Measurements from ENCODE around the gene SLC31A1. TPM values are rescaled to one million over a fixed set of nuclear protein-coding genes. Genes with fewer than 3 reads are reported as not detected.

The SLC31A1 gene
- total RNA-seq, 1 donor from 2014 or later = 39.6 TPM

DNA sequence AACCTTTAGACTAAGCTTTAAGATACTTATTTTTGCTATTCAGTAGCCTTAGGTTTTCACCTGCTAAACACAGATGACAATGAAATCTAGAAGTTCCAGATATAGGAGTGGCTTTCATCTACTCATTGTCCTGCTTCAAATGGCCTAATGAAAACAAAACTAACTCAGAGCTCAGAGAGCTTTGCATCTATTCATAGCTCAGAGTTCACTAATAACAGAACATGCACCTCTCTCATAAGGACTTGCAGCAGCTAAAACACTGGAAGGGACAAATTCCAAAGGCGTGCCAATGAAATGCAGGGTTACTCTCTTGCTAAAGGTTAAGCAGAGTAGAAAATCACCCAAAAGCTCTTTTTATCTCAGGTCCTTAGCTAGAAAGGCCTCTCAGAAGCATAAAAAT, 41.5 kb upstream of the SLC31A1 start:
- H3K4me1 Mint-ChIP-seq (ENCODE audit: low read depth) = peaks cover 11% of the 10 kb centered on the region
- H3K27me3 Mint-ChIP-seq (ENCODE audit: low read depth) = no peaks in the 10 kb centered on the region
- no peak overlapping the region for H3K4me3 Mint-ChIP-seq (ENCODE audit: unreplicated experiment)
- no peaks in the 10 kb centered on the region for H3K9me3 Mint-ChIP-seq (ENCODE audit: low read depth)
- no peak overlapping the region for H3K27ac Mint-ChIP-seq (ENCODE audit: unreplicated experiment)
- TF ChIP-seq, protein P1, sequence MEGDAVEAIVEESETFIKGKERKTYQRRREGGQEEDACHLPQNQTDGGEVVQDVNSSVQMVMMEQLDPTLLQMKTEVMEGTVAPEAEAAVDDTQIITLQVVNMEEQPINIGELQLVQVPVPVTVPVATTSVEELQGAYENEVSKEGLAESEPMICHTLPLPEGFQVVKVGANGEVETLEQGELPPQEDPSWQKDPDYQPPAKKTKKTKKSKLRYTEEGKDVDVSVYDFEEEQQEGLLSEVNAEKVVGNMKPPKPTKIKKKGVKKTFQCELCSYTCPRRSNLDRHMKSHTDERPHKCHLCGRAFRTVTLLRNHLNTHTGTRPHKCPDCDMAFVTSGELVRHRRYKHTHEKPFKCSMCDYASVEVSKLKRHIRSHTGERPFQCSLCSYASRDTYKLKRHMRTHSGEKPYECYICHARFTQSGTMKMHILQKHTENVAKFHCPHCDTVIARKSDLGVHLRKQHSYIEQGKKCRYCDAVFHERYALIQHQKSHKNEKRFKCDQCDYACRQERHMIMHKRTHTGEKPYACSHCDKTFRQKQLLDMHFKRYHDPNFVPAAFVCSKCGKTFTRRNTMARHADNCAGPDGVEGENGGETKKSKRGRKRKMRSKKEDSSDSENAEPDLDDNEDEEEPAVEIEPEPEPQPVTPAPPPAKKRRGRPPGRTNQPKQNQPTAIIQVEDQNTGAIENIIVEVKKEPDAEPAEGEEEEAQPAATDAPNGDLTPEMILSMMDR (IDR thresholded peaks at IDR 0.05) = no peak
- DNase-seq (ENCODE audit: low spot score) = no peak
- peaks cover 62% of the 10 kb centered on the region for H3K36me3 Mint-ChIP-seq (ENCODE audit: low read depth)

DNA sequence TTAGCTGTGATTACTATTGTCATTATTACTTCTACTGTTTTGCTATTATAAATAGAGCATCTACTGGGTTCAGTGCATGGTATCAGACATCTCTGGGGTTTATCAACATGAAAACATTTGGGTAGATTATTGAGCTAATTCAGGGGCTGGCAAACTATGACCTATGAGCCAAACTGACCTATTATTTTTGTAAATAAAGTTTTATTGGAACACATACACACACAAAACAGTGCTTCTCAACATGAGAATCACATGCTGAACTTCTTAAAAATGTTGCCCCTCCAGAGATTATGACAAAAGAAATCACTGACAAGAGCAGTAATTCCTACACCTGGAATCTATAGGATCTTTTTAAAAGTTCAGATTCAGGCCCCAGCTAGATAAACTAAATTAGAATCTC, 40.2 kb upstream of the SLC31A1 start:
- TF ChIP-seq, protein P1 (IDR thresholded peaks at IDR 0.05) = no peak
- H3K9me3 Mint-ChIP-seq (ENCODE audit: low read depth) = no peaks in the 10 kb centered on the region
- H3K27ac Mint-ChIP-seq (ENCODE audit: unreplicated experiment) = no peak overlapping the region
- peaks cover 63% of the 10 kb centered on the region for H3K36me3 Mint-ChIP-seq (ENCODE audit: low read depth)
- H3K4me3 Mint-ChIP-seq (ENCODE audit: unreplicated experiment) = no peak overlapping the region
- no peaks in the 10 kb centered on the region for H3K27me3 Mint-ChIP-seq (ENCODE audit: low read depth)
- no peak for DNase-seq (ENCODE audit: low spot score)
- peaks cover 11% of the 10 kb centered on the region for H3K4me1 Mint-ChIP-seq (ENCODE audit: low read depth)

DNA sequence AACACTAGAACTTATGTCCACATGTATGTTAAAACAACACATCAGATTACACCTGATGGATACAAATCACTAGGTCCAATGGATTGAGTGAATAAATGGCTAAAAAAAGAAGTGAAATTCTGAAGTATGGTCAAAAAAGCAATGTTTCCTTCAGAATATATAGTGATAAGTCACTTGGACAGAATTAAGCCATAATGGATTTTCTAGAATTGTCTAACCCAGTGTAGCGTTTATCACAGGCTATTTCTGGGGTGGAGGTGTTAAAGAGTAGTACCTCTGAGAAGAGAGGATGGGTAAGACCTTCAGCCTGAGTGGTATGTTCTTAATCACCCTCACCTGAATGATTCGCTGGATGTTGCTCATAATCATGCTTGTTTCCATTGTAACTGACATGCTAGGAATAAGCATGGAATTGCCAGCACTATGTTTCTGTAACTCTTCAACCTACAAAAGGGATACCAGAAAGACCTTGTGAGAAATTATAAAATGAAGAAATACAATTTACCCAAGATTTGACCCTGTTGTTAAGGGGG, 37.3 kb upstream of the SLC31A1 start:
- peaks cover 54% of the 10 kb centered on the region for H3K36me3 Mint-ChIP-seq (ENCODE audit: low read depth)
- TF ChIP-seq, protein P1 (IDR thresholded peaks at IDR 0.05) = no peak
- no peak overlapping the region for H3K4me3 Mint-ChIP-seq (ENCODE audit: unreplicated experiment)
- H3K4me1 Mint-ChIP-seq (ENCODE audit: low read depth) = peaks cover 12% of the 10 kb centered on the region
- no peak overlapping the region for H3K27ac Mint-ChIP-seq (ENCODE audit: unreplicated experiment)
- DNase-seq (ENCODE audit: low spot score) = no peak
- no peaks in the 10 kb centered on the region for H3K9me3 Mint-ChIP-seq (ENCODE audit: low read depth)
- H3K27me3 Mint-ChIP-seq (ENCODE audit: low read depth) = no peaks in the 10 kb centered on the region

DNA sequence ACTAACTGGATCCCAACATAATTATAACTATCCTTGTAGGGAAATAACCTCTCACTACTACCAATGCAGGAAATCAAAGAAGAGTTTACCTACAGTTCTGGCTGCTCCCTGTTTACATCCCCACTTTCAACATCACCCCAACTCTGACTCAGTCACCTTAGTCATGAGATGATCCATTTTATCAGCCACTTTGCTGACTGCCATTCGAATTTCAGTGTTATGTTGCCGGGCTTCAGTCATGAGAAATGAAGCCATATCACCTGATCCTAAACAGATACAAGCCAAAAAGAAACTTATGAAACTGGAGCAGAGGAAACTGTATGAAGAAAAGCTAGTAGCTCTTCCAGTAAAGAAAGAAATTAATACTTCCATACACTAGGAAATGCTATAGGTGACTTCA, 36.8 kb upstream of the SLC31A1 start:
- Mint-ChIP-seq H3K27ac (ENCODE audit: unreplicated experiment) (no peak overlapping the region), H3K36me3 (ENCODE audit: low read depth) (peaks cover 52% of the 10 kb centered on the region)

DNA sequence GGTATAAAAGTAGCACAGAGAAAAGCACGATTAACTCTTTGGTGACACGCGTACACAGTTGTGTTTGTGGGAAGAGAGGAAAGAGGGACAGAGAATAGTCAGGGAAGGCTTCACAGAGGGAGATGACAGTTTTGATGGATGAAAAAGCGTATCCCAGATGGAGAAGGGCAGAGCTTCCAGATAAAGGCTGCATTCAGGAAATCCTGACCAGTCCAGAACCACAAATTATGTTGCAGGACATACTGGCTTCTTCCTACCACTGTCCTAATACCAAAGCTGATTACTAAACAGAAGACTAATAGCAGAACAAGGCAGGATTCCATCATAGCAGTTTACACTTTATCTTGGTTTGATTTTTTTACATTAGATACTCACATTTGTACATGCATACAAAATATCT, 36.1 kb upstream of the SLC31A1 start:
- Mint-ChIP-seq H3K4me1 (ENCODE audit: low read depth) (peaks cover 12% of the 10 kb centered on the region), H3K36me3 (ENCODE audit: low read depth) (peaks cover 50% of the 10 kb centered on the region), H3K9me3 (ENCODE audit: low read depth) (no peaks in the 10 kb centered on the region), H3K27ac (ENCODE audit: unreplicated experiment) (no peak overlapping the region), H3K4me3 (ENCODE audit: unreplicated experiment) (no peak overlapping the region), H3K27me3 (ENCODE audit: low read depth) (no peaks in the 10 kb centered on the region)
- TF ChIP-seq, protein P1 (IDR thresholded peaks at IDR 0.05) = no peak
- no peak for DNase-seq (ENCODE audit: low spot score)

More for the DNA sequence above, 36.8 kb upstream of the SLC31A1 start:
- H3K27me3 Mint-ChIP-seq (ENCODE audit: low read depth) = no peaks in the 10 kb centered on the region
- no peak for DNase-seq (ENCODE audit: low spot score)
- no peak overlapping the region for H3K4me3 Mint-ChIP-seq (ENCODE audit: unreplicated experiment)
- peaks cover 12% of the 10 kb centered on the region for H3K4me1 Mint-ChIP-seq (ENCODE audit: low read depth)
- H3K9me3 Mint-ChIP-seq (ENCODE audit: low read depth) = no peaks in the 10 kb centered on the region
- TF ChIP-seq, protein P1 (IDR thresholded peaks at IDR 0.05) = no peak
